HepG2 (cell line): ENCODE results near the gene AATF. TPM values are rescaled to one million over a fixed set of nuclear protein-coding genes. Genes with fewer than 3 reads are reported as not detected.

Experiments used
- ATAC-seq: fragments of 200-7000 bp; cut with Tn5 transposase; 3 replicates; pipeline ENCODE4 v1.9.1; 2020; ENCODE audit warnings: mild to moderate bottlenecking, moderate library complexity
- BruUV-seq: library from RNA; stranded (reverse); fragments of 400-500 nt; replicated peaks from 2 replicates; lab custom pipeline; 2021; lab: Mats Ljungman, UMichigan
- CTCF ChIA-PET: fragments of 300-600 bp; formaldehyde crosslinking; extraction: SDS; loops from one replicate; lab custom pipeline; 2021; ENCODE audit warnings: low total read pairs, inconsistent platforms, low intra/inter-chr PET ratio; lab: Yijun Ruan, JAX
- POLR2A ChIA-PET: fragments of 350-600 bp; sonication (Branson Sonifier 250); formaldehyde crosslinking; loops from one replicate; lab custom pipeline; 2020; ENCODE audit warnings: antibody characterized with exemption, inconsistent platforms; lab: Yijun Ruan, JAX
- DNase-seq: peaks from one replicate; pipeline ENCODE4 v3.0.0-alpha.2; 2015; ENCODE audit warnings: low spot score
- FAIRE-seq: peaks from 3 replicates; lab custom pipeline; 2011; peaks lifted over from hg19 to GRCh38; lab: Jason Lieb, UNC
- H2AFZ ChIP-seq: one replicate; pipeline ENCODE4 v1.6.1; 2011; ENCODE audit warnings: low read length, inconsistent platforms
- H3K27ac ChIP-seq: fragments of 300-600 bp; 3 replicates; pipeline ENCODE4 v1.8.0; 2011; ENCODE audit warnings: mixed run types, mild to moderate bottlenecking, mixed read lengths, low read length, inconsistent platforms; ENCODE audit not compliant: insufficient read depth; ENCODE audit errors: extremely low read length
- H3K27me3 ChIP-seq, 2 experiments: fragments of 200-600 bp in 1 of 2; 2 replicates in 1 of 2; 3 replicates in 1 of 2; pipeline versions ENCODE4 v1.6.0 to v1.8.0; 2011; ENCODE audit warnings: low read length in 2 of 2, mild to moderate bottlenecking in 2 of 2, moderate library complexity in 2 of 2, inconsistent platforms in 1 of 2; ENCODE audit not compliant: insufficient read depth in 2 of 2, control insufficient read depth in 1 of 2
- H3K36me3 ChIP-seq, 2 experiments: fragments of 200-600 bp in 1 of 2; replicated peaks in 1 of 2; 2 replicates in 1 of 2; 3 replicates in 1 of 2; pipeline versions ENCODE4 v1.5.1 to v1.8.0; 2011; ENCODE audit warnings: low read length in 2 of 2, inconsistent platforms in 1 of 2; ENCODE audit not compliant: insufficient read depth in 2 of 2, control insufficient read depth in 1 of 2
- H3K4me1 ChIP-seq: 2 replicates; pipeline ENCODE4 v1.5.1; 2012; ENCODE audit warnings: low read length, inconsistent platforms; ENCODE audit not compliant: insufficient read depth
- H3K4me2 ChIP-seq: 2 replicates; pipeline ENCODE4 v1.6.0; 2011; ENCODE audit warnings: low read depth, low read length, inconsistent platforms
- H3K4me3 ChIP-seq, 3 experiments: fragments of 200-600 bp in 1 of 3; sonication (generic), shearing (Covaris generic) in 1 of 3; replicated peaks in 1 of 3; 2 replicates each; pipeline ENCODE4 v1.5.1; 2011 to 2016; ENCODE audit warnings: low read length in 3 of 3, inconsistent platforms in 2 of 3, low read depth in 2 of 3, mild to moderate bottlenecking in 2 of 3, control low read depth in 1 of 3, mixed read lengths in 1 of 3; ENCODE audit not compliant: insufficient read depth in 1 of 3
- H3K79me2 ChIP-seq: one replicate; pipeline ENCODE4 v1.6.1; 2011; ENCODE audit warnings: low read length, inconsistent platforms; ENCODE audit not compliant: insufficient read depth
- H3K9ac ChIP-seq: 2 replicates; pipeline ENCODE4 v1.6.0; 2011; ENCODE audit warnings: mild to moderate bottlenecking, low read depth, low read length, inconsistent platforms; ENCODE audit not compliant: insufficient read depth
- H3K9me3 ChIP-seq: 2 replicates; pipeline ENCODE4 v1.5.1; 2012; ENCODE audit warnings: mild to moderate bottlenecking, low read length
- H4K20me1 ChIP-seq: 2 replicates; pipeline ENCODE4 v1.6.0; 2011; ENCODE audit warnings: inconsistent platforms, mild to moderate bottlenecking, low read length, moderate library complexity; ENCODE audit not compliant: insufficient read depth
- HNRNPLL ChIP-seq: fragments of 200-400 bp; formaldehyde crosslinking; IDR thresholded peaks from 2 replicates; pipeline ENCODE4 v1.6.1; 2017; ENCODE audit warnings: mild to moderate bottlenecking, low read depth, low read length; ENCODE audit not compliant: poor library complexity, severe bottlenecking
- REPIN1 ChIP-seq: sonication (generic); formaldehyde crosslinking; IDR thresholded peaks from 2 replicates; pipeline ENCODE4 v1.8.0; 2022; ENCODE audit warnings: missing genetic modification reagents, low read depth, mild to moderate bottlenecking, borderline replicate concordance
- STAT6 ChIP-seq: sonication (generic); formaldehyde crosslinking; IDR thresholded peaks from 2 replicates; pipeline ENCODE4 v1.4.0; 2020; ENCODE audit warnings: missing genetic modification reagents, mild to moderate bottlenecking, borderline replicate concordance
- WGBS: methylation state at CpG from one replicate; pipeline ENCODE4 v1.1.6; 2017; ENCODE audit warnings: low lambda C conversion rate; 5-methylcytosine and 5-hydroxymethylcytosine counted together
- in situ Hi-C: cut with HindIII; loops from 2 replicates; pipeline ENCODE4 v1.10.0; 2017; ENCODE audit warnings: low pct_unique_long_range_greater_than_20kb; ENCODE audit not compliant: extremely low pct_ligation_motif_present
- intact Hi-C: fragments of 100-400 bp; cut with micrococcal nuclease; formaldehyde crosslinking; loops from one replicate; pipeline ENCODE4 v1.10.0; 2022; ENCODE audit not compliant: unreplicated experiment
- polyA plus RNA-seq, 8 experiments: library from polyadenylated mRNA; depleted of rRNA in 3 of 8; stranded (reverse) in 7 of 8; unstranded in 1 of 8; fragments of >200 nt; fragmentation: Illumina TruSeq in 4 of 8; extraction: Trizol in 4 of 8; gene quantifications; 2 replicates each; pipeline versions ENCODE4 v1.2.1 to v1.2.3, GENCODE V29; 2011 to 2016; ENCODE audit warnings: low read depth in 4 of 8, missing spikeins in 1 of 8, mixed read lengths in 1 of 8; ENCODE audit not compliant: insufficient read depth in 1 of 8
- total RNA-seq, 5 experiments: library from RNA; depleted of rRNA; stranded (reverse); fragments of >200 nt; fragmentation: Illumina TruSeq; extraction: Trizol; gene quantifications; 2 replicates each; pipeline ENCODE4 v1.2.3, GENCODE V29; 2016; ENCODE audit warnings: low read depth in 1 of 5
- TF ChIP-seq, protein P1 (sequence below): sonication (generic); formaldehyde crosslinking; IDR thresholded peaks from 2 replicates; pipeline ENCODE4 v1.5.0; 2020; ENCODE audit warnings: mild to moderate bottlenecking, missing genetic modification reagents, borderline replicate concordance

Gene AATF
- total and polyA plus RNA-seq, 2 of the 13 experiments (the other 11 are each of a cell fraction or from before 2014, with no cell fraction given) = 9.1 to 53.3 TPM

- TF ChIP-seq, protein P1, sequence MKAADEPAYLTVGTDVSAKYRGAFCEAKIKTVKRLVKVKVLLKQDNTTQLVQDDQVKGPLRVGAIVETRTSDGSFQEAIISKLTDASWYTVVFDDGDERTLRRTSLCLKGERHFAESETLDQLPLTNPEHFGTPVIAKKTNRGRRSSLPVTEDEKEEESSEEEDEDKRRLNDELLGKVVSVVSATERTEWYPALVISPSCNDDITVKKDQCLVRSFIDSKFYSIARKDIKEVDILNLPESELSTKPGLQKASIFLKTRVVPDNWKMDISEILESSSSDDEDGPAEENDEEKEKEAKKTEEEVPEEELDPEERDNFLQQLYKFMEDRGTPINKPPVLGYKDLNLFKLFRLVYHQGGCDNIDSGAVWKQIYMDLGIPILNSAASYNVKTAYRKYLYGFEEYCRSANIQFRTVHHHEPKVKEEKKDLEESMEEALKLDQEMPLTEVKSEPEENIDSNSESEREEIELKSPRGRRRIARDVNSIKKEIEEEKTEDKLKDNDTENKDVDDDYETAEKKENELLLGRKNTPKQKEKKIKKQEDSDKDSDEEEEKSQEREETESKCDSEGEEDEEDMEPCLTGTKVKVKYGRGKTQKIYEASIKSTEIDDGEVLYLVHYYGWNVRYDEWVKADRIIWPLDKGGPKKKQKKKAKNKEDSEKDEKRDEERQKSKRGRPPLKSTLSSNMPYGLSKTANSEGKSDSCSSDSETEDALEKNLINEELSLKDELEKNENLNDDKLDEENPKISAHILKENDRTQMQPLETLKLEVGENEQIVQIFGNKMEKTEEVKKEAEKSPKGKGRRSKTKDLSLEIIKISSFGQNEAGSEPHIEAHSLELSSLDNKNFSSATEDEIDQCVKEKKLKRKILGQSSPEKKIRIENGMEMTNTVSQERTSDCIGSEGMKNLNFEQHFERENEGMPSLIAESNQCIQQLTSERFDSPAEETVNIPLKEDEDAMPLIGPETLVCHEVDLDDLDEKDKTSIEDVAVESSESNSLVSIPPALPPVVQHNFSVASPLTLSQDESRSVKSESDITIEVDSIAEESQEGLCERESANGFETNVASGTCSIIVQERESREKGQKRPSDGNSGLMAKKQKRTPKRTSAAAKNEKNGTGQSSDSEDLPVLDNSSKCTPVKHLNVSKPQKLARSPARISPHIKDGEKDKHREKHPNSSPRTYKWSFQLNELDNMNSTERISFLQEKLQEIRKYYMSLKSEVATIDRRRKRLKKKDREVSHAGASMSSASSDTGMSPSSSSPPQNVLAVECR (CRISPR knock-in tag) = no peak
- no peak for TF ChIP-seq STAT6 (CRISPR knock-in tag)
- TF ChIP-seq REPIN1 (CRISPR knock-in tag) = no peak
Measured at GRCh38 chr17:37031493-37032083, 82.8 kb downstream of the AATF start (continued).

GRCh38 chr17:37037590-37038155 is 88.9 kb downstream of the AATF start:
- intact Hi-C loops = no loop called here
- no TSS peak for BruUV-seq
- Histone ChIP-seq H3K9me3 (no peaks in the 10 kb centered on the region), H3K27me3 (no peaks in the 10 kb centered on the region), H3K4me2 (no peak overlapping the region), H3K27ac (no peak overlapping the region), H3K9ac (no peak overlapping the region), H4K20me1 (no peaks in the 10 kb centered on the region), H3K36me3 (peaks cover 0 to 13% of the 10 kb centered on the region in 2 experiments; a peak in 4 of 5 replicates), H2AFZ (no peak overlapping the region), H3K79me2 (no peaks in the 10 kb centered on the region), H3K4me1 (peaks cover 5% of the 10 kb centered on the region), H3K4me3 (no peak overlapping the region)
- WGBS = 100% methylated on average over 5 of the region's 5 CpGs
- in situ Hi-C loops = no loop called here
- no peak for TF ChIP-seq HNRNPLL
- ChIA-PET CTCF (no interaction called here), POLR2A (no interaction called here)
- no peak for DNase-seq
- no peak for ATAC-seq
- no peak for FAIRE-seq
